NOMO-1 treated with DMSO at 0.1 percent for 48 hours (cell line): ENCODE results near the gene TAF3.

Experiments used
- DNase-seq: peaks from one replicate; lab custom pipeline; 2025; ENCODE audit not compliant: unreplicated experiment; lab: John Stamatoyannopoulos, UW

TAF3 gene

DNA sequence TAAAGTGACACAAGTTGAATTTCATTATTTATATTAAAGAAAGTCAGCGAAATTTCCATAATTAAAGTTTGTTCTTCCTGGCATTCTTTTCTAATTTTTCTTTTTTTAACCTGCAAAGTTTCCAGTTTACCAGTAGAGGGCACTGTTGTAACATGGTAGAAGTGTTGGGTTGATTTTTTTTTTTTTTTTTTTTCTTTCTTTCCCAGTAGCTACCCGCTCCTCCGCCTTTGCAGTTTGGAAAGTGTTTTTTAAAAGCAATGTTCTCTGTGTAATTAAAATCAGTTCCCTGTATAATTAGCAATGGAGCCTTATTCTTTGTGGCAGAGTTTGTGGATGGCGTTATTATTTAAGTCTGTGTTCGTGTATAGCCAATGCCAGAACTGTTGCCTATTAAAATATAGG, 53.7 kb downstream of the TAF3 start:
- DNase-seq, result peak; percentile 34

DNA sequence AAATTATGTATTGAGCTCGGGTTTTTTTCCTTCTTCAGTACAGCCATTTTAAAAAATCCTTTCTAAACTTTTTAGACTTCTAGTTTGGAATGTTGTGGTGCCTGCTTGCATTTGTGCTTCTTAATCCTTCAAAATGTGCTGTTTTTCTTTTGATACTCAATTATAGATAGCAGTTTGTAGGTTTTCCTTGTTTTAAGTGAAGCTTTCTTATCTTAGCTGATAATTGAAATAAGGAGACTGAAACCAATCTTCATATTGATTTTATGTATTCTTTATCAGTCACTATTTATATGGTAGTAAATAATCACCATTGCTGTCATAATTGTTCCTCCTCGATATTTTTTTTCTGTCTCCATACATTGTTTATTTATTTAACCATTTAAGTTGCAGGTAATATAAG, 56.6 kb downstream of the TAF3 start:
- no peak for DNase-seq

DNA sequence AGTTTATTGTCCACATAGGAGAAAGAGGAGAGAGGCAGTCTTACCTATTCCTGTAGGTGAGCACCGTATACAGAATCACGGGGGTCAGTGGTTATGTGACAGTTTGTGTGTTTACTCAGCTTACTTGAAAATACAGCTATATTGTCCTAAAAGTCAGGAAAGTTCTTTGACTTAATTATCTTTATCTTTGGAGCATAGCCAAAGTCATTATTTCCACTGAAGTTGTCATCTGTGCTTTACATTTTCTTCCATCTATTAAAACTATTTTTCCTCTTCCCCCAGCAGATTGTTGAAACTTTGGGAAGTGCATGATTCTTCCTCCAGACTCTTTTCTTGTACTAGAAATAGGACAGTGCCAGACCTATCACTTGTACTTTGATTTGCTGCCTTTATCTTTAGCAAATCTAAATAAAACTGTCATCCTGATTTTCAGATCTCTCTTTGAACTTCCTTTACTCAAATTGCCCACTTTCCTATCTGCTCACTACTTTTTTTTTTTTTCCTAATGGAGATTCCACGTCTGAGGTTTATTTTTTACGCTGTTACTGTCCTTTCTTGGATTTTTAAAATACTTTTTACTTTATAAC, 58.3 kb downstream of the TAF3 start:
- DNase-seq, result no peak

DNA sequence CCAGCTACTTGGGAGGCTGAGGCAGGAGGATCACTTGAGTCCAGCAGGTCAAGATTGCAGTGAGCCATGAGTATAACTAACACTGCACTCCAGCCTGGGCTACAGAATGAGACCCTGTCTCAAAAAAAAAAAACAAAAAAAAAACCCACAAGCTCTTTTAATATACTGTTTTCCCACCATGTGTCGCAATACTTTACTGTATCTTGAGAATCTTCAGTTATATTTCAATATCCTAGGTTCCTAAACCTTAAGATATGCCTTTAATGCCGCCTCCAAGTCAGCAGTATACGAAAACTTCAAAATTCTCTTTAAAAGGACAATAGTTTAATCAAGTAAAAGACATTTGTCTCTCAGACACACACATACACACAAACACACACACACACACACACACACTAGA, 62.8 kb downstream of the TAF3 start:
- no peak for DNase-seq

DNA sequence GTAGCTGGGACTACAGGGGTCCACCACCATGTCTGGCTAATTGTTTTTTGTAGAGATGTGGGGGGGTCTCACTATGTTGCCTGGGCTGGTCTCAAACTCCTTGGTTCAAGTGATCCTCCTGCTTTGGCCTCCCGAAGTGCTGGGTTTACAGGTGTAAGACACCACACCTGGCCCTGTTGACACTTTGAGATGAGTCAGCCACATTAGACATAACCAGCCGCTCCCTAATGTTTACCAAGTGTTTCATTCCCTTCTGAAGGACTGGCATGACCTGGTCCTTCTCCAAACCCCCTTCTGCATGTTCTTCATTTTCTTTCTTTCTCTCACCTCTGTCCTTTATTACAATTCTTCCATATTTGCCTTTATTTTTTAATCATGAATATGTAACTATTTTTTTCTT, 67.8 kb downstream of the TAF3 start:
- DNase-seq, result no peak

DNA sequence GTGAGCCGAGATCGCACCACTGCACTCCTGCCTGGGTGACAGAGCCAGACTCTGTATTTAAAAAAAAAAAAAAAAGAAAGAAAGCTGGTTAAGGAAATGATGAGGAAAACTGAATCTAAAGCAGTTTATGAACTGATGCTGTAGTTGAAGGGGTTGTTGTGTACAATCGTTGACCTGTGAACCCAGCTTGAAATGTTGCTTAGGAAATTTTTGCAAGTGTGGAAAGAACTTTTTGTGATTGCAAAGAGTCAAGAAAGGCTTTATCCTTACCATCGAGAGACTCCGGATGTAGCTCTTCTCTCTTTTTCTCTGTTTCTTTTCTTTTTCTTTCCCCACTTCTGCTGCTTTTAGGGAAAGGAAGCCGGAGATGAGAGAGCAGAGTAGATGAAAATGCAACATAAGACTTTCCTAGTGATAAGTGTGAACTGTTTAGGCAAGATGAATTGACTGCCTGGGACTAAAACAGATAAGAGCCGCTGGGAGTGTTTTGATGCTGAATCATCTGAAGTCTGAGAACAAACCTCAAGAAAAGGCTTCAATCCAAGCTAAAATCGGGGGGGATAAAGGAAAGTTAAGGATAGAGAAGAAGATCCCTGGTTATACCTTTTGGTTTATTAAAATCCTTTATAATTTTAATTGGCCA, 69.0 kb downstream of the TAF3 start:
- DNase-seq, result no peak

DNA sequence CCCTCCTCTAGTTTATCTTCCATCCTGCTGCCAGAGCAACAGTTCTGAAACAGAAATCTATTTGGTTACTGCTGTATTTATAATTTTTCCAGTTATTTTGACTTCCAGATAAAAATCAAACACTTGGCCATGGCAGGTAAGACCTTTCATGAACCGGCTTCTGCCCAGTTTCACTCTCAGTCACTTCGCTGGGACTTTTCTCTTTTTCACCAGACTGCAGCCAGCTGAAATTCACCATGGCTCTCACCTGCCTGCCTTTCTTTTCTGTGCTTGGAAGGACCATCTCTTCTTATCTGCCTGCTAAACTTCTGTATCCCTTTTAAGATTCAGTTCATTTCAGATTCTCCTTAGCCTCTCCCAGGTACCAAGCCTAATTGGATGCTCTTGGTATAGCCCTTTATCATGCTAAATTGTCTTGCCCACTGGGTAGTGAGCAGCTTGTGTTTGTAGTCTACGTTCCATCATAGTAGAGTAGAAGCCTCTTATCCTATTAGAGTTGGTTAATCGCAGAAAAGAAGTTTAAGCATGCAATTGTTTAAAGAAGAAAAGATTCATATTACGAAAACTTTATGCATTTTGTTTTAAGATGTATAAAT, 71.7 kb downstream of the TAF3 start:
- DNase-seq, result no peak

DNA sequence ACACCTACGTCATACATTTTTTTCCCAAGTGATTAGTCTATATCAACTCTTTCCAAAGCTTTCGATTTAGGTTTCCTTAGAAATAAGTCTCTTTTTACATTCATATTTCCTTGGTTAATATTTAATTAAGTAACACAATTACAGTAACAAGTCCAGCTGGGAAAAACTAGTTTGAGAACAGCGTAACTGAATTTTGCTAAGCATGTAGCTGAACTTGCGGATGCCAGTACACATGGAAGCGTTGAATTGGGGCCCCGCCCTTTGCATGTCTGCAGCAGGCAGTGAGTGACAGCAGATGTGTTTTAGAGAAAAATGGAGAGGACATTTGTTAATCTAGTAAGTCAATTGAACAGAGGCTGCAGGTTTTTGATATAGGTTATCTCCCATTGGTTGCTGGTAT, 72.5 kb downstream of the TAF3 start:
- DNase-seq, result no peak

DNA sequence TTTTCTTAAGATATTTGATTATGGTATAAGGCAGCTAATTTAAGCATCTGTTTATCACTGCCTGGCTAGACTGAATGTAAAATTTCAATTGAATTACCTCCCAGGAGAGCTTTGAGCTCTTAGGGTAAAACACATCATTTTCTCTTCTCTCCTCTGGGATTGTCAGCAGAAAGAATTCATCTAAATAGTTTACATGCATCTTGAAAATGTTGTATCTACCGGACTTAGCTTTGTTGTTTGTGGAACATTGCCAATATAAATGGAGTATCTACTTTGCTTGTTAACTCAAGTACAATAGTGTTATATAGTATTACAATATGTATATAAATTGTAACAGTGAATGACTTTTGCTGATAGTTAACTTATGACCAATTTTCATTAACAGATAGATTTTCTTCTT, 73.3 kb downstream of the TAF3 start:
- no peak for DNase-seq

DNA sequence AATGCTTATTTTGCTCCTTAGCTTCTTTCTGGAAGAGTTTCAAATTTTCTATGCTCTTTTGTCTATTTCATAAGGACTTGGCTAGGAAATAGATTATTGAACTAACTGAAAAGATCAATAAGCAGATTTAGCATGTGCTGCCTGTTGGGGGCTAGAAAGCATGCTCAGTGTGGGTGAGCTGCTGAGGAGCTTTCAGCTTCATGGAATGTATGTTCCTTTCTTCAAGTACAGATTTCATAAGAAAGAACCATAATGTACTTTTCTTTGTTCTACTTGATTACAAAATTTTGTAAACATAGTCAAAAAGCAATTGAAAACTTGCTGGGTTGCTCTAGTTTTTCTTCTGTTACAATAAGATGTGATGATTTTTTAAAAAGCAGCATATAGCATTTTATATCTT, 73.8 kb downstream of the TAF3 start:
- DNase-seq, result no peak

DNA sequence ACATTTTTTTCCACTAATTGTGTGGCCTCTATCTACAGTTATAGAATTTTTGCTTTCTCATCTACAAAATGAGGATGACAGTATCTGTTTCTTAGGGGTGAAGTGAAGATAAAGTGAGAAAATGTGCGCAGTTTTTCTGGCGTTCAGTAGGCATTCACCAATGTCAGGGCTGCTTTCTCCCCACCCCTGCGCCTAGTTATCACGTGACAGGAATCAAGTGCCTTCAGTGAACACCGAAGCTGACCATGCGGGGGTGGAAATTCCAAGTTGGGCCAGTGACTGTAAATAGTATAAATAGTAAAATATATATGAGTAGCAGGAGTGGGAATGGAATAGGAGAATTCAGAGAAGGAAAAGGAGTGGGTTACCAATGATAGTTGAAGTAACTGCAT, 77.4 kb downstream of the TAF3 start:
- DNase-seq, result no peak

DNA sequence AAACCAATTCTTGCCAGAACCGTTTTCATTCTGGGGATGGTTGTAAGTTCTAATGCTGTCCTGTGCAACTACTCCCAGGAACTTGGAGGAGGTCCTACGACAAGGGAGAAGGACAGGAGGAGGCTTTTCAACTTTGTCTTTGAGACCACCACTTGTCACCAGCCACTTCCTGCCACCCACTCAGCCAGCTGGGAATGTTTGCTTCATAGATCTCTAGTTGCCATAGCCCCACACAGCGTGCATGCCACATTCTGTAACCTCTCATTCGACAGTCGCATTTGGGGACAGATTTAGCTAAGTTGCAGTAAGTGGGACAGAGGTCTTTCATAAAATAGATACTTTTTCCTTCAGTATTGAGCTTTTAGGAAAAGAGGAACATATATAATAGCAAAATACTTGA, 78.0 kb downstream of the TAF3 start:
- DNase-seq, result no peak

DNA sequence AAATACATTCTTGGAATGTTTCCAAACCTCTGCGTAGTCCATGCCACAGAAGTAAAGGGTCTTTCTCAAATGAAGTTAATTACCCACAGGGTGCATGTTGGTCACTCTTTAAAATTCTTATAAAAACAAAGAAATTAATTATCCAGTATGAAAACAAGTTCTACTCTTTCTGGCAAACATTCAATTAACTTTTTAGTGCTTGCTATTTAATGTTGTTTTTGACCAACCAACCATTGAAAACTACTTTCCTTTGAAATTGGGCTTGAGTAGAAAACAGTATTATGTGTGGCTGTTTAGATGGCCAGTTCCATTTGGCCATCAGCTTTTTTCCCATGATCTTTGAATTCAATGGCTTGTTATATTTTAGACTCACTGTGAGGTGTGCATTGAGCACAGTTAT, 83.0 kb downstream of the TAF3 start:
- no peak for DNase-seq

DNA sequence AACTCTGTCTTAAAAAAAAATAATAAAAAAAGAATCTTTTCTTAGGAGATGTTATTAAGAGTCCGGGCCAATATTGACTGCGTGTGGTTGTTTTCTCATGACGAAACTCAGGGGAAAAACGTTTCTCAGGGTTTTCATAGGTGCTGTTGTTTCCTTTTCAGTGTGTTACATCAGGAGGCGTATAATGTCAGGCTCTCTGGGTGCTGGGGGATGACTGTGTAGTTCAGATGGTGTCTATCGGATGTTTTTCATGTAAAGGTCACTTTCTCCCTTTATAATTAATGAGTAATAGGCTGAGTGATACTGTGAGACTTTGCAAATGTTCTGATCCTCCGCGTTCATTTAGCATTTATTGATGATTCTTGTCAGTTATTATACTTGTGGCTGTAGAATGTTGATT, 84.1 kb downstream of the TAF3 start:
- no peak for DNase-seq

DNA sequence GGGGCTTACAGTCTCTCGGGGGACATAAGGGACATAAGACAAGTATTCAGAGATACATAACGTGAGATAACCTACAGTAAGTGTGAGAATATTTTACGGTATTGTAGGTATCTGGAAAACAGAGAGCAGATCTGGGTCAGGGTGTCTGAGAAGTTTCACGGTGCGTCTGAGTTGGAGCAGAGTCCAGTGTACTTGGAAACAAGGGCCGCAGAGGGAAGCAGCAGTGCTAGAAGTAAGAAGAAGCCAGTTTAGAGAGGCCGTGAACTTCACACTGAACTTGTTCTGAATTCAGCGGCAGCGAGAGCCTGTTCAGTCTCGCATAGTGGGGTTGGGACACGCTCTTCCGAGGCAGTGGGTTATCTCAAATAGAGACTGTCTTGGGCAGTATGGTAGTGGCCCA, 85.5 kb downstream of the TAF3 start:
- no peak for DNase-seq

DNA sequence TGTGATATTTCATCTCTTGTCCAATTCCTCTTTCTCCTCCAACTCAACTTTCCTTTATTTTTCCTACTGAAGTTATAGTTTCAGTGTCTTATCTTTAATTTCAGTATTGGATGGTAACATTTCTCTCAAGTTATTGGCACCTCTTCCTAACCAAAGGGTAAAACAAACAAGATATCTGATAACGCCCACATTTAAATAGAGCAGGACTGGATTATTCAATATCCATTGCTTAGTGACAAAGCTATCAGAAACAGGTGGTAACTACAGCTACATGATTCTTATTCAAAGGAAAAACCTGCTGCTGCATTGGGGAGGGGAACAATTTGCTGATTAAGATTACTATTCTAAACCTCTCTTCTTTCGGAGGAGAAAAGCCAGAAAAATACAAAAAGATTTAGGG, 87.8 kb downstream of the TAF3 start:
- DNase-seq, result no peak

DNA sequence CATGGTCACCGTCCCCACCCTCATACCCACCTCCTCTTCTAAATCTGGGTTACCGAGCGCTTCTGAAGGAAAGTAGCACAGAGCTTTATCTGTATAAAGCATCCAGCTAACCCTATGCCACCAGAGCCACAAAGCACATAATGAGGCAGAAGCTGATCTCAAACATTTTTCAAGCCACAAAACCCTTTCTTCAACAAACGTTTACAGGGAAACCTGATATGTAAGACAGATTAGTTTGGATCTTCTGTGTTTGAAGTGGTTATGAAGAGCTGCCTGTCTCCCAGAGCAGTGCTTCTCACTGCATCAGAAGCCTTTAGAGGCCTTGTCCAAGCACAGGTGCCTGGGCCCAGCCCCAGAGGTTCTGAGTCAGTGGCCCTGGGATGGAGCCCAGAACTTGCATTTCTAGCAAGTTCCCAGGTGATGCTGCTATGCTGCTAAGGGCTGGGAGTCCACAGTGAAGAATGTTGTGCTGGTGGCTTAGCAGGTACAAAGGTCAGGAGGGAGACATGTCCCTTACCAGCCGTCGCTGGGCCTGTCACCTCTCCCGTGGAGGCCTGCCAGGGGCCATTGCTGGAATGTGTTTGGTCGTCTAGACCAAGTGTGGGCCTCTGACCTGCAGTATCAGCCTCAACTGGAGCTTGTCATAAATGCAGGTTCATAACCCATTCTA, 90.4 kb downstream of the TAF3 start:
- DNase-seq, result no peak

DNA sequence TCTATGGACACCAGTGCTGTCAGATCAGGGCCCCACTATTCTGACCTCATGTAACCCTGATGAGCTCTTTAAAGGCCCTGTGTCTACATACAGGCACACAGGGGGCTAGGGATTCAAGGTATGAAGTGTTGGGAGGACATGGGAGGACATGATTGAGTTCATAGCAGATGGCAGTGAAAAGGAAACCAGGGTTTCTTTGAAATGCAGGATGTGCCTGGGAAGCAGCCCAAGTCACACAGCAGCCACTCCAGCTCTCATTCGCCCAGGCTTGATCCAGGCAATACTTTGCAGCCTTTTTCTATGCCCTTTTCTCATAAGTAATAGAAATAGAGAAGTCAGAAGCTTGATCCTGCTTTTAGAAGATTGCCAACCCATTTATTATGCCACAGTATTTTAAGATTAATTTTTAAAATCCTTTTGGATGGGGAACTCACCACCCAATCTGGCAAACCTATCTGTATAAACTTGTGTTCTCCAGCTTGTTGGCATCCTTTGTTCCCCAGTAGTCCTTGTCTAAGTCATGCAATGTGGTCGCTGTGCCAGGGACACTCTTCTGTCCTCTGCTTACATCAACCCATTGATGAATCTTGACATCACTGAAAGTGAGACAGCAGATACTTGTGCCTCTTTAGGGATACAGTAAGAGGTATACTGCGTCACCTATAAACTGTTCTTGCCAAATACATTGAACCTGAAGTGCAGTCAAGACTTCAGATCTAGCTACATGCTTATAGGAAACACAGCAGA, 95.0 kb downstream of the TAF3 start:
- DNase-seq, result no peak

DNA sequence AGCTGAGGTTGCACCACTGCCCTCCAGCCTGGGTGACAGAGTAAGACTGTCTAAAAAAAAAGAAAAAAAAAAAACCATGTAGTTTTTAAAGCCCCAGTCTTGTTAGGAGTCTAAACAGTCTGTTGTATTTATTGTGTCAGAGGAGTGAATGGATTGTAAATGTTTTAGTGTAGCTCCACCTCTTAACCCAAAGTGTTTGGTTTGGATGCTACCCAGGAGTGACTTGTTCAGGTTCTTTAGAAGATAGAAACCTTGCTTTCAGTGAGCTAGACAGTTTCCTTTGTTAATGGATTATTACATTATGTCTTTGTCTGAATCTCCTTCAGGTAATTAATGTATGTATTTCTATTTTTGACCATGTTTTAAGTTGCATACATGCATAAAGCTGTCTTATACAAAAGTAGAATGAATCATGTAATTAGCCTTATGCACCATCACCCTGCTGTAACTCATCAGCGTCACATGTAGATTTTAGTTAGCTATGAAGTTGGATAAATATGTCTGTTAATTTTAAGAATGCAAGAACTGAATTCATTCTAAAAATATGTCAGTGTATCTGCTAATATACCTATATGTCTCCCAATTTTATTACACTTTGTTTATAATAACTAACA, 97.7 kb downstream of the TAF3 start:
- DNase-seq, result no peak

DNA sequence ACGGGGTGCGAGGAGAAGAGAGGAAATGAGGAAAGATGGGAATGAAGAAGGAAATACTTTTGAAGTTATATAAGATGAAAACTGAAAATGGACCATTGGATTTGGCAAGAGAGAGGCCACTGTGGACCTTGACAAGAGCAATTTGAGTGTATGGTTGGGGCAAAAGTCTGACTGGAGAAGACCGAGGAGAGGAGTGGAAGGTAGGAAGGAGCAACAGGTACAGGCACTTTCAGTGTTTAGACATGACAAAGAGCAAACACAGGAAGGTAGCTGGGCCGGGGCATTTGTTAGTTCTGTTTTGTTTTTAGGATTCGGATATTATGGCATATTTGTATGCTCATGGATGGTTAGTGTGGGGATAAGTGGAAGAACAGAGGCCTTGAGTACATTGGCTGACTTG, 99.4 kb downstream of the TAF3 start:
- no peak for DNase-seq

DNA sequence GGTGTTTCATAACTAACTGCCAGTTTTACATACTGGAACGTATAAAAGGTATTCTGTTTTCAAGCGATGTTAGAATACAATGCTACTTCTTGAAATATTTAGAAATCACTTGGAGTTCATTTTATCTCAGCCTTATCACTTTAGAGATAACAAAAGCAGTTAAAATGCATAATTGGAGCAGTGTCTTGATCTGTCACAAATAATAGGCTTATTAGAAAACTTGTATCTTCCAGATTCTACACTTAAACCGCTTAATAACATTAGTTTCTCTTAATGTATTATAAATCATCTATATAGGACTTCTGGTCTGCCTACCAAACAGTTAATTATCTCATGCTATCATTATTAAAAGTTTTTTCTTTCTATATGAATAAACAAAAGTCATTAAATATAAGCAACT, 104.4 kb downstream of the TAF3 start:
- DNase-seq, result no peak
